A549 (cell line): Measurements from ENCODE around the gene RABAC1. TPM values are rescaled to one million over a fixed set of nuclear protein-coding genes. Genes with fewer than 3 reads are reported as not detected.

Experiments
- ATAC-seq, 2 experiments: fragments of 200-7000 bp in 1 of 2; fragments of >200 bp in 1 of 2; cut with Nextera tagmentation in 1 of 2; cut with Tn5 transposase in 1 of 2; 3 replicates each; pipeline versions ENCODE4 v1.8.0 to v1.9.1; 2018 to 2020; ENCODE audit warnings: mild to moderate bottlenecking in 1 of 2, moderate library complexity in 1 of 2
- CTCF ChIA-PET: fragments of 300-600 bp; sonication (Branson Sonifier 250); formaldehyde crosslinking; extraction: SDS; loops from one replicate; lab custom pipeline; 2021; ENCODE audit warnings: antibody characterized with exemption, inconsistent platforms; lab: Yijun Ruan, JAX
- POLR2A ChIA-PET: fragments of 350-600 bp; formaldehyde crosslinking; extraction: SDS; loops from one replicate; lab custom pipeline; 2021; ENCODE audit warnings: antibody characterized with exemption, inconsistent platforms; lab: Yijun Ruan, JAX
- DNase-seq, 2 experiments: peaks; one replicate each; pipeline versions ENCODE4 v3.0.0 to v3.0.0-alpha.2; 2011 to 2016; ENCODE audit warnings: low read depth in 1 of 2, low spot score in 1 of 2
- FAIRE-seq: peaks from 2 replicates; lab custom pipeline; 2011; peaks lifted over from hg19 to GRCh38; lab: Jason Lieb, UNC
- H3K27ac ChIP-seq, 2 experiments: fragments of >200 bp; sonication (Bioruptor Twin); formaldehyde crosslinking; 3 replicates each; pipeline ENCODE4 v1.5.1; 2016 to 2017
- H3K4me1 ChIP-seq: fragments of >200 bp; sonication (Bioruptor Twin); formaldehyde crosslinking; 3 replicates; pipeline ENCODE4 v1.6.1; 2016
- H3K4me2 ChIP-seq: fragments of >200 bp; sonication (Bioruptor Twin); formaldehyde crosslinking; 3 replicates; pipeline ENCODE4 v1.6.1; 2016
- H3K4me3 ChIP-seq: fragments of >200 bp; sonication (Bioruptor Twin); formaldehyde crosslinking; 3 replicates; pipeline ENCODE4 v1.5.1; 2016
- H3K9me3 ChIP-seq: fragments of >200 bp; sonication (Bioruptor Twin); formaldehyde crosslinking; 3 replicates; pipeline ENCODE4 v1.6.1; 2016
- CEBPB ChIP-seq, 2 experiments: fragments of >200 bp in 1 of 2; sonication (Bioruptor Twin) in 1 of 2; formaldehyde crosslinking in 1 of 2; IDR thresholded peaks; 2 replicates each; pipeline ENCODE4 v1.6.1; 2012 to 2016
- CHD4 ChIP-seq: fragments of 200-600 bp; sonication (generic); IDR thresholded peaks from 2 replicates; pipeline ENCODE4 v1.6.1; 2016; ENCODE audit warnings: antibody characterized with exemption, mild to moderate bottlenecking, borderline replicate concordance
- EHF ChIP-seq: fragments of 250-450 bp; sonication (Bioruptor Pico); IDR thresholded peaks from 2 replicates; pipeline ENCODE4 v1.5.0; 2020; ENCODE audit warnings: mild to moderate bottlenecking
- ESRRA ChIP-seq: fragments of 150-350 bp; IDR thresholded peaks from 2 replicates; pipeline ENCODE4 v1.6.1; 2014; ENCODE audit warnings: mild to moderate bottlenecking, low read length, borderline replicate concordance
- FOSL2 ChIP-seq, 2 experiments: fragments of 450-650 bp in 1 of 2; fragments of >200 bp in 1 of 2; sonication (Bioruptor Twin) in 1 of 2; formaldehyde crosslinking; IDR thresholded peaks; 2 replicates each; pipeline versions ENCODE4 v1.5.0 to v1.6.1; 2016 to 2020; ENCODE audit warnings: mild to moderate bottlenecking in 1 of 2, moderate library complexity in 1 of 2
- GATA3 ChIP-seq: IDR thresholded peaks from 2 replicates; pipeline ENCODE4 v1.6.1; 2012; ENCODE audit warnings: borderline replicate concordance
- HES2 ChIP-seq: fragments of >200 bp; sonication (Bioruptor Twin); formaldehyde crosslinking; IDR thresholded peaks from 2 replicates; pipeline ENCODE4 v1.6.1; 2016
- HEYL ChIP-seq: fragments of 250-450 bp; sonication (Bioruptor Pico); IDR thresholded peaks from 2 replicates; pipeline ENCODE4 v1.8.0; 2021; ENCODE audit warnings: mild to moderate bottlenecking, moderate library complexity
- KDM5A ChIP-seq: fragments of 200-600 bp; sonication (generic); IDR thresholded peaks from 2 replicates; pipeline ENCODE4 v1.6.1; 2016; ENCODE audit warnings: antibody characterized with exemption, mild to moderate bottlenecking
- MAX ChIP-seq: IDR thresholded peaks from 2 replicates; pipeline ENCODE4 v1.6.1; 2012
- PBX3 ChIP-seq: IDR thresholded peaks from 2 replicates; pipeline ENCODE4 v1.6.1; 2012
- RAD21 ChIP-seq, 2 experiments: fragments of >200 bp in 1 of 2; sonication (Bioruptor Twin) in 1 of 2; formaldehyde crosslinking in 1 of 2; IDR thresholded peaks in 1 of 2; conservative IDR thresholded peaks in 1 of 2; 2 replicates in 1 of 2; 3 replicates in 1 of 2; pipeline ENCODE4 v1.6.1; 2012 to 2018; ENCODE audit warnings: inconsistent platforms in 1 of 2
- RCOR1 ChIP-seq: fragments of 150-350 bp; IDR thresholded peaks from 2 replicates; pipeline ENCODE4 v1.6.1; 2014; ENCODE audit warnings: antibody characterized with exemption, low read length, low read depth
- SREBF2 ChIP-seq: fragments of 450-650 bp; IDR thresholded peaks from 2 replicates; pipeline ENCODE4 v1.6.1; 2014; ENCODE audit warnings: mild to moderate bottlenecking, moderate library complexity
- TFCP2L1 ChIP-seq: fragments of 250-450 bp; sonication (Bioruptor Pico); IDR thresholded peaks from 2 replicates; pipeline ENCODE4 v1.5.0; 2021; ENCODE audit warnings: mild to moderate bottlenecking
- WGBS: methylation state at CpG from one replicate; pipeline ENCODE4 v1.1.6; 2017; ENCODE audit errors: missing lambda C conversion rate; 5-methylcytosine and 5-hydroxymethylcytosine counted together
- polyA plus RNA-seq, 4 experiments: library from polyadenylated mRNA; depleted of rRNA in 3 of 4; stranded (reverse); fragments of >200 nt; fragmentation: RNase III in 1 of 4; extraction: RNeasy Plus Mini Kit Qiagen cat#74134 plus additional on column Dnase treatment in 1 of 4; gene quantifications; 2 replicates in 3 of 4; 3 replicates in 1 of 4; pipeline ENCODE4 v1.2.3, GENCODE V29; 2011 to 2017

The RABAC1 gene
- polyA plus RNA-seq, 2 of the 4 experiments (the other 2 are of a cell fraction): 117 to 247 TPM

- TF ChIP-seq FOSL2 (IDR thresholded peaks at IDR 0.05) (no peak), FOSL2 (CRISPR knock-in tag; IDR thresholded peaks at IDR 0.05) (no peak)
These were observed 9.9 kb upstream of the RABAC1 start (continued) for GRCh38 chr19:41968751-41969595.

- Histone ChIP-seq H3K4me2 (no peak overlapping the region), H3K27ac (no peak overlapping the region), H3K4me1 (no peaks in the 10 kb centered on the region), H3K4me3 (no peak overlapping the region), H3K9me3 (no peaks in the 10 kb centered on the region)
- ATAC-seq (peak; percentile 12 to 31; a peak in 4 of 6 replicates), FAIRE-seq (no peak), DNase-seq (no peak)
- POLR2A ChIA-PET: no interaction called here
- WGBS: 65% methylated on average over 26 of the region's 26 CpGs
- CTCF ChIA-PET: interaction anchor here (1.1 to 2.4 kb wide), 2 partner anchors 10 to 14 kb away, joined by 4 to 10 read pairs; no protein-coding TSS in a partner anchor
- TF ChIP-seq RAD21 (conservative IDR thresholded peaks at IDR 0.05 in 1 of 2, IDR thresholded peaks at IDR 0.05 in 1 of 2) (no peak), PBX3 (no peak), TFCP2L1 (CRISPR knock-in tag) (no peak), CHD4 (no peak), RCOR1 (no peak), KDM5A (no peak), SREBF2 (no peak), EHF (CRISPR knock-in tag) (no peak), GATA3 (no peak)
These were observed 8.1 kb upstream of the RABAC1 start for GRCh38 chr19:41967054-41967783.

- DNase-seq (no peak), ATAC-seq (no peak), FAIRE-seq (peak; percentile 77)
- WGBS: 59% methylated on average over 5 of the region's 5 CpGs
- no peak for TF ChIP-seq MAX
- TF ChIP-seq HES2: no peak
- TF ChIP-seq HEYL (CRISPR knock-in tag): no peak
- TF ChIP-seq SREBF2: no peak
- H3K4me2 ChIP-seq: no peak overlapping the region
- CTCF ChIA-PET: interaction anchor here (0.6 to 3.7 kb wide), 13 partner anchors 8 to 304 kb away, joined by 3 to 14 read pairs (median 4); no protein-coding TSS in a partner anchor
- no peaks in the 10 kb centered on the region for H3K9me3 ChIP-seq
- H3K4me3 ChIP-seq: no peak overlapping the region
- H3K27ac ChIP-seq: no peak overlapping the region
- POLR2A ChIA-PET: interaction anchor here (0.7 kb wide), 1 partner anchor 70 kb away, joined by 7 read pairs; no protein-coding TSS in a partner anchor
- no peaks in the 10 kb centered on the region for H3K4me1 ChIP-seq
These were observed 6.0 kb upstream of the RABAC1 start for GRCh38 chr19:41965106-41965505.

GRCh38 chr19:41960973-41961372 lies 1.9 kb upstream of the RABAC1 start:
- H3K4me1 ChIP-seq: peaks cover 13% of the 10 kb centered on the region
- DNase-seq (no peak), ATAC-seq (no peak), FAIRE-seq (no peak)
- peak in 1 of 2 experiments; percentile 48; a peak in 1 of 4 replicates for TF ChIP-seq CEBPB (IDR thresholded peaks at IDR 0.05)
- no peak for TF ChIP-seq ESRRA
- WGBS: 96% methylated on average over 5 of the region's 5 CpGs
- H3K4me2 ChIP-seq: no peak overlapping the region
- no peak overlapping the region for H3K4me3 ChIP-seq
- no peak overlapping the region for H3K27ac ChIP-seq
- no peaks in the 10 kb centered on the region for H3K9me3 ChIP-seq
- CTCF ChIA-PET: interaction anchor here (0.6 to 3.8 kb wide), 10 partner anchors 10 to 224 kb away, joined by 3 to 27 read pairs (median 3); partner anchors contain the start of gene RPS19
- POLR2A ChIA-PET: no interaction called here
